H9 (cell line): ENCODE measurements around the gene IFNAR2. TPM values are rescaled to one million over a fixed set of nuclear protein-coding genes. Genes with fewer than 3 reads are reported as not detected.

ENCODE experiments used
- DNase-seq: peaks from one replicate; pipeline ENCODE4 v3.0.0-alpha.2; 2017
- H2AFZ ChIP-seq: one replicate; pipeline ENCODE4 v1.6.1; 2013; ENCODE audit warnings: mild to moderate bottlenecking, low read length, control low read depth, moderate library complexity
- H2AK5ac ChIP-seq: 2 replicates; pipeline ENCODE4 v1.6.1; 2013; ENCODE audit warnings: low read length, control low read depth, mixed read lengths; ENCODE audit not compliant: insufficient read length
- H2BK120ac ChIP-seq: one replicate; pipeline ENCODE4 v1.6.1; 2013; ENCODE audit warnings: low read depth, mild to moderate bottlenecking, low read length, control low read depth, inconsistent platforms; ENCODE audit not compliant: poor library complexity, severe bottlenecking
- H2BK12ac ChIP-seq: 2 replicates; pipeline ENCODE4 v1.6.1; 2013; ENCODE audit warnings: low read length, control low read depth, mixed read lengths, low read depth; ENCODE audit not compliant: insufficient read length
- H2BK15ac ChIP-seq: 2 replicates; pipeline ENCODE4 v1.6.1; 2013; ENCODE audit warnings: low read depth, low read length, control low read depth
- H2BK20ac ChIP-seq: one replicate; pipeline ENCODE4 v1.6.1; 2013; ENCODE audit warnings: low read depth, mild to moderate bottlenecking, low read length, control low read depth, inconsistent platforms; ENCODE audit not compliant: poor library complexity, severe bottlenecking
- H2BK5ac ChIP-seq: 2 replicates; pipeline ENCODE4 v1.6.1; 2013; ENCODE audit warnings: low read length, control low read depth, mixed read lengths; ENCODE audit not compliant: insufficient read length
- H3K14ac ChIP-seq: 2 replicates; pipeline ENCODE4 v1.6.1; 2013; ENCODE audit warnings: low read length, control low read depth; ENCODE audit not compliant: insufficient read depth
- H3K18ac ChIP-seq: 2 replicates; pipeline ENCODE4 v1.6.1; 2013; ENCODE audit warnings: low read depth, mild to moderate bottlenecking, mixed read lengths, low read length, control low read depth; ENCODE audit not compliant: insufficient read length
- H3K23ac ChIP-seq: 2 replicates; pipeline ENCODE4 v1.6.1; 2013; ENCODE audit warnings: low read length, control low read depth, mixed read lengths, low read depth; ENCODE audit not compliant: insufficient read length
- H3K23me2 ChIP-seq: 2 replicates; pipeline ENCODE4 v1.6.1; 2013; ENCODE audit warnings: low read depth, mild to moderate bottlenecking, mixed read lengths, low read length, control low read depth; ENCODE audit not compliant: insufficient read length, poor library complexity, severe bottlenecking
- H3K27ac ChIP-seq: 2 replicates; pipeline ENCODE4 v1.5.1; 2013; ENCODE audit warnings: low read length, control low read depth, mixed read lengths, low read depth; ENCODE audit not compliant: insufficient read length
- H3K27me3 ChIP-seq: 2 replicates; pipeline ENCODE4 v1.6.1; 2013; ENCODE audit warnings: low read length, control low read depth, inconsistent platforms; ENCODE audit not compliant: insufficient read depth
- H3K4ac ChIP-seq: 2 replicates; pipeline ENCODE4 v1.6.1; 2013; ENCODE audit warnings: low read depth, mild to moderate bottlenecking, control low read depth, inconsistent platforms, low read length, moderate library complexity
- H3K4me1 ChIP-seq: 2 replicates; pipeline ENCODE4 v1.6.1; 2013; ENCODE audit warnings: low read length, control low read depth, inconsistent platforms; ENCODE audit not compliant: insufficient read depth
- H3K4me2 ChIP-seq: 2 replicates; pipeline ENCODE4 v1.6.1; 2013; ENCODE audit warnings: low read length, control low read depth, mixed read lengths; ENCODE audit not compliant: insufficient read length, insufficient read depth
- H3K56ac ChIP-seq: 2 replicates; pipeline ENCODE4 v1.6.1; 2013; ENCODE audit warnings: low read depth, mild to moderate bottlenecking, mixed read lengths, low read length, control low read depth; ENCODE audit not compliant: insufficient read length
- H3K79me1 ChIP-seq: 2 replicates; pipeline ENCODE4 v1.6.1; 2013; ENCODE audit warnings: low read depth, mild to moderate bottlenecking, moderate library complexity, low read length, control low read depth, inconsistent platforms; ENCODE audit not compliant: insufficient read depth, poor library complexity, severe bottlenecking
- H3K79me2 ChIP-seq: 2 replicates; pipeline ENCODE4 v1.6.1; 2013; ENCODE audit warnings: low read length, control low read depth, inconsistent platforms; ENCODE audit not compliant: insufficient read depth
- H3K9ac ChIP-seq: 2 replicates; pipeline ENCODE4 v1.6.1; 2013; ENCODE audit warnings: low read length, control low read depth, mixed read lengths; ENCODE audit not compliant: insufficient read length; ENCODE audit errors: extremely low read depth
- H3K9me3 ChIP-seq: one replicate; pipeline ENCODE4 v1.6.1; 2013; ENCODE audit warnings: low read depth, low read length, inconsistent platforms; ENCODE audit not compliant: control insufficient read depth
- H3T11ph ChIP-seq: one replicate; pipeline ENCODE4 v1.6.1; 2013; ENCODE audit warnings: mild to moderate bottlenecking, low read length, control low read depth, inconsistent platforms
- H4K20me1 ChIP-seq: one replicate; pipeline ENCODE4 v1.6.1; 2013; ENCODE audit not compliant: control insufficient read depth, insufficient read length, insufficient read depth
- H4K5ac ChIP-seq: 2 replicates; pipeline ENCODE4 v1.6.1; 2013; ENCODE audit warnings: low read depth, mild to moderate bottlenecking, mixed read lengths, low read length, control low read depth; ENCODE audit not compliant: insufficient read length
- H4K8ac ChIP-seq: replicated peaks from 2 replicates; pipeline ENCODE4 v1.6.1; 2013; ENCODE audit warnings: low read length, control low read depth, mixed read lengths, low read depth; ENCODE audit not compliant: insufficient read length
- H4K91ac ChIP-seq: 2 replicates; pipeline ENCODE4 v1.6.1; 2013; ENCODE audit warnings: low read depth, mild to moderate bottlenecking, moderate library complexity, mixed read lengths, low read length, control low read depth; ENCODE audit not compliant: insufficient read length
- H3K27ac Mint-ChIP-seq, 3 experiments: 2 replicates in 2 of 3; 3 replicates in 1 of 3; pipeline ENCODE4 v1.8.0; 2020 to 2021; ENCODE audit warnings: mixed read lengths in 3 of 3, mild to moderate bottlenecking in 1 of 3, moderate library complexity in 1 of 3
- H3K27me3 Mint-ChIP-seq: 2 replicates; pipeline ENCODE4 v1.8.0; 2021; ENCODE audit warnings: low read depth, mild to moderate bottlenecking, moderate library complexity, mixed read lengths
- H3K36me3 Mint-ChIP-seq, 3 experiments: 2 replicates in 2 of 3; 3 replicates in 1 of 3; pipeline ENCODE4 v1.8.0; 2020 to 2021; ENCODE audit warnings: low read depth in 3 of 3, mixed read lengths in 3 of 3; ENCODE audit not compliant: insufficient read depth in 1 of 3
- H3K4me1 Mint-ChIP-seq, 2 experiments: 2 replicates each; pipeline ENCODE4 v1.8.0; 2020; ENCODE audit warnings: mixed read lengths in 2 of 2
- H3K4me3 Mint-ChIP-seq, 2 experiments: 2 replicates in 1 of 2; 3 replicates in 1 of 2; pipeline ENCODE4 v1.8.0; 2020 to 2021; ENCODE audit warnings: mild to moderate bottlenecking in 2 of 2, mixed read lengths in 2 of 2, moderate library complexity in 1 of 2
- H3K9me3 Mint-ChIP-seq, 2 experiments: 2 replicates in 1 of 2; 3 replicates in 1 of 2; pipeline ENCODE4 v1.8.0; 2020; ENCODE audit warnings: mild to moderate bottlenecking in 2 of 2, mixed read lengths in 2 of 2, moderate library complexity in 1 of 2
- WGBS: extraction: QIAGEN DNeasy Blood & Tissue Kit; methylation state at CpG from one replicate; pipeline ENCODE4 v1.1.7; 2013; ENCODE audit warnings: missing lambda C conversion rate, low lambda C conversion rate, mixed read lengths; ENCODE audit not compliant: insufficient read length; ENCODE audit errors: extremely low coverage; 5-methylcytosine and 5-hydroxymethylcytosine counted together
- total RNA-seq: library from RNA; stranded (reverse); gene quantifications from 2 replicates; pipeline ENCODE4 v1.2.1, GENCODE V29; 2021
- TF ChIP-seq, protein P1 (sequence below): fragments of 200-600 bp; sonication (generic); conservative IDR thresholded peaks from 3 replicates; pipeline ENCODE4 v1.8.0; 2021; ENCODE audit warnings: antibody characterized with exemption, mild to moderate bottlenecking

Gene IFNAR2
- total RNA-seq, 1 experiment from 2014 or later, result 14.4 TPM

DNA sequence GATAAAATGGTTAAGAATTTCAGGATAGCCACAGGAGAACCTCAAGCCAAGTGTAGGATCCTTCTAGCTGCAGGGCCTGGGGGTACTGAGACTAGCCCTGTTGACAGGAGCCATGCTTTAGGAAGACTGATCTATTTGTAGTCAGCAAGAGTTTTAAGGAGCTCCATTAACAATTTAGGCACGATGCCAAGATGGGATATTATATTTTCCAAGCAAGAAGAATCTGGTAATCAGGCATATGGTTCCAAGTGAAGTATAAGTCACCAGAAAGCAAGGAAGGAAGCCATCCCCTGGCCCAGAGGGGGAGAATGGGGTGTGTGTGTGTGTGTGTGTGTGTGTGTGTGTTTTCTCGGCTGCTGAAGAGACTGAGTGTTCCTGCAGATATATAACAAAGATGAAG is 7.0 kb downstream of the IFNAR2 start:
- Histone ChIP-seq H4K5ac (no peak overlapping the region), H2BK120ac (no peak overlapping the region), H3K4ac (no peak overlapping the region), H4K91ac (no peak overlapping the region), H3K9ac (no peak overlapping the region), H2BK15ac (no peak overlapping the region), H3K14ac (no peak overlapping the region), H3K56ac (no peak overlapping the region), H3K4me1 (peaks cover 5% of the 10 kb centered on the region; the same call in 1 of the 2 replicates), H3K79me1 (no peaks in the 10 kb centered on the region), H4K8ac (no peak overlapping the region), H2BK12ac (no peak overlapping the region), H3K23ac (no peak overlapping the region), H3K23me2 (no peaks in the 10 kb centered on the region), H3K4me2 (no peak overlapping the region), H2BK20ac (no peak overlapping the region), H4K20me1 (no peaks in the 10 kb centered on the region), H3K18ac (no peak overlapping the region), H3K9me3 (peaks cover 23% of the 10 kb centered on the region), H2BK5ac (no peak overlapping the region), H3K27ac (no peak overlapping the region), H2AFZ (no peak overlapping the region), H3K27me3 (no peaks in the 10 kb centered on the region), H3T11ph (no peak overlapping the region), H3K79me2 (no peaks in the 10 kb centered on the region), H2AK5ac (no peak overlapping the region)
- peaks cover under 1% of the 10 kb centered on the region; the same call in 1 of the 2 replicates for H3K27me3 Mint-ChIP-seq
- H3K4me1 Mint-ChIP-seq, result peaks cover 15 to 18% of the 10 kb centered on the region in 2 experiments
- H3K4me3 Mint-ChIP-seq, result no peak overlapping the region
- H3K27ac Mint-ChIP-seq, result no peak overlapping the region
- peaks cover 41 to 47% of the 10 kb centered on the region in 2 experiments for H3K9me3 Mint-ChIP-seq
- WGBS, result no CpG with 5 or more reads among the region's 2 CpGs
- no peak for DNase-seq
- TF ChIP-seq, protein P1, sequence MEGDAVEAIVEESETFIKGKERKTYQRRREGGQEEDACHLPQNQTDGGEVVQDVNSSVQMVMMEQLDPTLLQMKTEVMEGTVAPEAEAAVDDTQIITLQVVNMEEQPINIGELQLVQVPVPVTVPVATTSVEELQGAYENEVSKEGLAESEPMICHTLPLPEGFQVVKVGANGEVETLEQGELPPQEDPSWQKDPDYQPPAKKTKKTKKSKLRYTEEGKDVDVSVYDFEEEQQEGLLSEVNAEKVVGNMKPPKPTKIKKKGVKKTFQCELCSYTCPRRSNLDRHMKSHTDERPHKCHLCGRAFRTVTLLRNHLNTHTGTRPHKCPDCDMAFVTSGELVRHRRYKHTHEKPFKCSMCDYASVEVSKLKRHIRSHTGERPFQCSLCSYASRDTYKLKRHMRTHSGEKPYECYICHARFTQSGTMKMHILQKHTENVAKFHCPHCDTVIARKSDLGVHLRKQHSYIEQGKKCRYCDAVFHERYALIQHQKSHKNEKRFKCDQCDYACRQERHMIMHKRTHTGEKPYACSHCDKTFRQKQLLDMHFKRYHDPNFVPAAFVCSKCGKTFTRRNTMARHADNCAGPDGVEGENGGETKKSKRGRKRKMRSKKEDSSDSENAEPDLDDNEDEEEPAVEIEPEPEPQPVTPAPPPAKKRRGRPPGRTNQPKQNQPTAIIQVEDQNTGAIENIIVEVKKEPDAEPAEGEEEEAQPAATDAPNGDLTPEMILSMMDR, result no peak
- peaks cover 45 to 72% (median 53%) of the 10 kb centered on the region in 3 experiments for H3K36me3 Mint-ChIP-seq
